Dedifferentiated amniotic fluid mesenchymal stem cell (primary cell): Measurements from ENCODE around the gene NBEA.

ENCODE experiments used
- DNase-seq: peaks from one replicate; pipeline ENCODE4 v3.0.0-alpha.2; 2016; ENCODE audit errors: extremely low spot score

NBEA gene

GRCh38 chr13:35501661-35502235, 559.7 kb downstream of the NBEA start:
- DNase-seq, result no peak

DNA sequence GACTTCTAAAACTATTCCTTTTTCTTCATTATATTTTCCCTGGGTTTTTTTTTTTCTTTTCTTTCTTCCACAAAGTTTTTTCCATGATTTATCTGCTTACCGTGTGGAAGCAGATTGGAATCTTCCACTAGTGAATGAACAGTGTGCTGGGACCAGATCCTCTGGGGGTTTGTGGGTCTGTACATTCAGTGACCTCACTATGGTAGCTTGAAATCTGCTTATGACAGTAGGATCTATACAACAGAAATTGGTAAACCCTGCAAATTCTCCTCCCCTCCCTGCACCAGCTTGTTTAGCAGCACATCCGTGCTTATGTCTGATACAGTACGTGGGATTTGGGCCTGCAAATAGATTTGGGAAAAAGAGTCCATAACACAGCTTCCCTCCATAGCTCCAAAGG, 560.4 kb downstream of the NBEA start:
- DNase-seq, result no peak

- peak; percentile 81 for DNase-seq
These were observed 570.3 kb downstream of the NBEA start for GRCh38 chr13:35512271-35512920.

DNA sequence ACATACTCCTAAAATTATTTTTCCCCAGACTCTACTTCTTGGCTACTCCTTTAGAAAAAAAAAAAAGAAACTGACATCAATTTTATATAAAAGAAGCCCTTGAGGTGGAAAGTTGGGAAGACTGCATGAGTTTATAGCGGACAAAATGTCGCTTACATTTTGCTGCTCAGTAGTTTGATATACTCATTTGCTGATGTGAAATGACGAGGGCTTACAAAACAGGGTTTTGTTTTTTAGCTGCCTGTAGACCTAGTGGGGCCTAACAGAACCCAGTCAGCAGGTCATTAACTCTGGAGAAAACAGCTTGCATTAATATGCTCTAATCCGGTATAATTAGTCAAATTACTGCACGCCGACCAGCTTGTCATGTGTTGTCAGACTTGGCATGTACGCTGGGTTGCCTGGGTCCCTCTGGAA, 572.0 kb downstream of the NBEA start:
- DNase-seq, result no peak

GRCh38 chr13:35514801-35515502, 572.9 kb downstream of the NBEA start:
- DNase-seq, result no peak

DNA sequence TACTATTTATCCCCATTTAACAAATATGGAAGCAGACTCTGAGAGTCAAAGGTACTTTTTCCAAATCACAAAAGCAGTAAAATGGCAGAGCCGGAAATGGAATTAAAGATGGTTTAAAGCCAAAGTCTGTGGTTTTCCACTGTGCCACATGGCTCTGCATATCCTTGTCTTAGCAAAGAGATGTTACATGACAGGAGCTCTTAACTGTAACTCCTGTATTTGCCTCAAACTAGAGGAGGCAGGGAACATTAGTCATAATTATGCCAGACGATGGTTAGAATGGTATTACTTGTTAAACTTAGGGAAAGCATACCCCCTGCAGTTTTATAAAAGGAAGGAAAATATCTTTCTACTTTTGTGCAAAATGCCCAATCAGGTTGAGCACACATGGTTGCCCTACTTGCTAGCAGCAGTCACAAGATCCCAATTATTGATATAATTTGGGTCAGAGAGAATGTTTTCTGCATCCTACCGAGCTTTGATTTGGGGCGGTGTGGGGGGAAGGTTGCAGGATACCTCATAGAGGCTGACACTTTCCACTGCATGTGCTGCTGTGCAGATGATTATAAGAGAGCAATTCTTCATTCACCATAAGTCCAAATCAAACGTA, 576.4 kb downstream of the NBEA start:
- no peak for DNase-seq

GRCh38 chr13:35524171-35524570, 582.1 kb downstream of the NBEA start:
- no peak for DNase-seq

DNA sequence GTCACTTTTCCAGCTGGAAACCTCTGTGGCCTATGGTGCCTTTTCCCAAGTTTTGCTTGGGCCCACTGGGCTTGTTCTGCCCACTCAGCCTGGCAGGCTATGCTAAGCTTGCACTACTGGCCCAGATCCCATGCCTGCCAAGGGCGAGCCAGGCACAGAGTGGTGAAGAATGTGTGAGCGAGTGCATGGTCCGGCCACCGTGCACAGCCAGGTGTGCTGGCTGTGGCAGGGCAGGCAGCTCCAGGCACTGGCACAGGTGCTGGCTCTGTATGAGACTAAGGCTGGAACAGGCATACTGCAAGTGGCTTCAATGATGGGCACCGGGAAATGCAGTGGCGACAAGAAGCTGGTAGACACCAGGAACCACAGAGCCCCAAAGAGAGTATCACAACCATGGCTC, 584.5 kb downstream of the NBEA start:
- no peak for DNase-seq

DNA sequence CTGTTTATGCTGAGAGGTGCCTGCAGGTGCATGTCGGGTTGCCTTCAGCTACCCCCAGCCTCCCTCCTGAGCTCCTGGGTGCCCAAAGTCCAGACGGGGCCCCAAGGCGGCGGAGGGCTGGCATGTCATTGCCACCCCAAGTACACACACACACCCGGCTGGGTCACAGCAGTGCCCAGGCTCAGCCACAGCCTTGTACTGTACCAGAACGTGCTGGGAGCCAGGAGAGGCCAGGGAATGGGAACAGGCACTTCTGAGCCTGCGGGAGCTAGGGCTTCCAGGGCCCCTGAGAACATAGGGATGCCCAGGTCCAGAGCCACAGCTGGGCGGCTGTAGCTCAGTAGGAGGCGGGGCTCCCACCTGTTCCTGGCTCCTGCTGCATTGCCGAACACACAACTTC, 585.4 kb downstream of the NBEA start:
- no peak for DNase-seq

DNA sequence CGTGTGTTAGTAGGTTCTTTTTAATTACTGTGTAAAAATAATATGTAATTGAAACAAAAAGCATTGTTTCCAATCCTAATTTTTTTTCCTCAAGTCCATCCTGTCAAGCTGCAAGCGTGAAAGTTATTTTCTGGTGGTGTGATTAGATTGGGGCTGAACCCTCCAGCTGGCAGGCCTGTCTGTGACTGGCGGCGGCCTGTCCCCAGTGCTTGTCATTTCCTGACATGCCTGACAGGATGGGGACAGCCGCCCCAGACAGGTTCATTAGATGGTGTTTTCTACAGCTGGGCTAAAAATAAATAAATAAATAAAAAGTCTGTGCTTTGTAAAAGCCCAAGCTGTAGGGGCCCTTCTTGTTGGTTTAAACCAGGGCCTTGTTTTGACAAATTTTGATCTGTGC, 588.1 kb downstream of the NBEA start:
- DNase-seq, result no peak

GRCh38 chr13:35530581-35530980, 588.5 kb downstream of the NBEA start:
- no peak for DNase-seq

GRCh38 chr13:35531526-35531925, 589.5 kb downstream of the NBEA start:
- DNase-seq, result no peak

GRCh38 chr13:35534343-35534742, 592.3 kb downstream of the NBEA start:
- no peak for DNase-seq

DNA sequence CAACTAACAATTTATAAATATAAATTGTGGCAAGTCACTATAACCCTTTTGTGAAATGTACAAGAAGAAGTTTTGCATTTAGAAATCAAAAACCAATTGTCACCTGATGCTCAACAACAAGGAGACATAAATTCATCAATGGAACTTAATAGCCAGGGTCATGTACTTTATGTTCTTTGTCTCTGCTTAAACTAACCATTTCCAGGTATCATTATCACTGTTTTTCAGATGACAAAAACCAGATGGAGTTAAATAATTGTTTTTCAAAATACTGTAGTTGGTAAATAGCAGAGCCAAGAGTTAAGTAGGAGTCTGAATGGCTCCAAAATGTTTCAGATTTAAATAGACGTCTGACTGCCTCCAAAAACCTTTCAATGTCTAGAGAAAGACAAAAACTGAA, 606.7 kb downstream of the NBEA start:
- no peak for DNase-seq

- peak; percentile 75 for DNase-seq
These were observed 607.4 kb downstream of the NBEA start for GRCh38 chr13:35549481-35549880.

DNA sequence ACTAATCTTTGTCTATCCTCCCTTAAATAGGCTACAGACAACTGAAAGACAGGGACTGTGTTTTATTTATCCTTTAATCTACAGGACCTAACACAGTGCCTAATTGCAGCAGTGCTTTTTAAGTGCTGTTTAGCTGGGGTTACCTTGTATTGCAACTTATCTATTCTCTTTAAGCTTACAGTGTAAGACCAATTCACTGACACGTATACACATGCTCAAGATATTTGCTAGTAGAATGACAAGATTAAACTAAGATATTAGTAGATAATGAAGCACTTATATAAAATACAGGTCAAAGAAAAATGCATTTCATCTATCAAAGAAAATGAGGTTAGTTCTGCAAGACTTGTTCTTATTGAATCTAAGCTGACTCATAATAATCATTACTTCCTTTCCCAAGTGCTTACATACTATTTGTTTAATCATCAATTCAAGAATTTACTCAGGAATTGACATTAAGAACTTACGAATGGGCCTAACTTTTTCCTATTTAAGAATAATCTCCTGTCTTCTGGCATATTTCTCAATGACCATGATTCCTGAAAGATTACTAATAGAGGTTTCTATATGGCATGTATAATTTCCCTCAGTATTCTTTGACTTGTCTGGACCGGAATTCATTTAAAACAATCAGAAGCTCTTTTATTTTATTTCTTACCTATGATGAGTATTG, 610.2 kb downstream of the NBEA start:
- no peak for DNase-seq

DNA sequence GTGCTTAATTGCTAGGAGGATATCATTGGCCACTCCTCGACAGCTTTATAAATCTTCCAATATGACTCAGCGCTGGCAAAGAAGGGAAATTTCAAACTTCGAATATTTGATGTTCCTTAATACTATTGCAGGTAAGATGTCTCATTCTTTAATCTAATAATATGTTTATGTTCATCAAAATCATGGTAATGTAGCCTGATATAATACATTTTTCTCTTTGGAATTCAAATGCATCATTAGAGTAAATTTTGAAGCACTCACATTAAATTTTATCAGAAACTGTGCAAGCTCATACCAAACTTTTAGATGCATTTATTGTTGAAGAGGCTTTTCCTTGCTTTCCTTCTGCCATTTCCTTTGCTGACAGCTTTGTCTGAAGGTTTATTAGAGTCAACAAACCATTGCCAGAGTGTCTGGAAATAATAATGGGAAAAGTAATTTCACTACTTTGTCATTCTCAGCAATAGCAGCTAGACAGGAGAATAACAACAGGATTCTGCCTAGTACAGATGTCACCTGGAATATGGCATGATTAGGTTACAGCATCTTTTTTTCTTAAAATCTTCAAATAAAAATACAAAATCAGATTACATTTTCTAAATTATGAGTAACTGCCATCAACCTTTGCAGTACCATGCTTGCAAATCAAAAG, 613.0 kb downstream of the NBEA start:
- no peak for DNase-seq

GRCh38 chr13:35557475-35557874, 615.4 kb downstream of the NBEA start:
- DNase-seq, result no peak

- no peak for DNase-seq
These were observed 619.5 kb downstream of the NBEA start for GRCh38 chr13:35561540-35561939.

GRCh38 chr13:35565273-35565672, 623.2 kb downstream of the NBEA start:
- DNase-seq, result no peak

GRCh38 chr13:35566340-35566739, 624.3 kb downstream of the NBEA start:
- no peak for DNase-seq
